GM19023 (cell line): ENCODE data around the gene VAT1.
"Not testable (repeated sequence)": the region's sequence is repeated elsewhere in the genome, so short reads cannot be mapped to it uniquely, and the experiment has no call there.

Experiments used
- ATAC-seq: cut with Tn5 transposase; IDR thresholded peaks from one replicate; pipeline ENCODE4 v1.9.1; 2021; ENCODE audit warnings: mild to moderate bottlenecking, moderate library complexity; ENCODE audit not compliant: unreplicated experiment

The VAT1 gene

DNA sequence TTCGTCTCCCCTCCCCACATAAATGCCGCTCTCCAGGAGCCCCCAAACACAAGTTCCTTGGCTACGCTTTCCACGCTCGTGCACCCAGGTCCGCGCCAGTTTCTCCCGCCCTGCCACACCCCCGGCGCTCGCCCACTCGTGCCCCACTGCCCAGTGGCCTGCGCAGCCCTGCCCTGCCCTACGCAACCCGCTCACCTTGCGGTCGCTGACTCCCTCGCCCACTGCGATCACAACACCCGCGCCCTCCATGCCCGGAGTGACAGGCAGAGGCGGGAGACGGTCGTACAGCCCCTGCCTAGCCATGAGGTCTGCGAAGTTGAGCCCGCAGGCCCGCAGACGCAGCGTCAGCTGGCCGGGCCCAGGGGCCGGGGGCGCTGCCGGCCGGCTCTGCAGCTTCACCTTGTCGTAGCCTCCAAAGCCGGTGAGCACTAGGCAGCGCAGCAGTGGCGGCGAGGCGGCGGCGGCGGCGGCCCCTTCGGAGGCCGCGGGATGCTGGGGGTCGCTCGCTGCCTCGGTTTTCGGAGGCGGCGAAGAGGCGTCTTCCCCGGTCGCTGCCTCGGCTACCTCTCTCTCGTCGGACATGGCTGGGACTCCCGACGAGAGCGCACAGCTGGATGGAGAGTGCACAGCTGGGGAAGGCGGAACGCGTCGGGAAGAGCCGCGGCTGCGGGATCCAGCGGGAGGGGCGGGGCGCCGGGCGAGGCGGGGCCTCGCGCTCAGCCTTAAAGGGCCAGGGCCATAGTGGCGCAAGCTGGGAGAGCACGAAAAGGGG lies at the start of gene VAT1:
TSS of gene VAT1 (minus strand) at position 645 of the 772 bp plus-strand sequence. CDS start at position 582, 63 bp downstream.
- ATAC-seq = no peak

DNA sequence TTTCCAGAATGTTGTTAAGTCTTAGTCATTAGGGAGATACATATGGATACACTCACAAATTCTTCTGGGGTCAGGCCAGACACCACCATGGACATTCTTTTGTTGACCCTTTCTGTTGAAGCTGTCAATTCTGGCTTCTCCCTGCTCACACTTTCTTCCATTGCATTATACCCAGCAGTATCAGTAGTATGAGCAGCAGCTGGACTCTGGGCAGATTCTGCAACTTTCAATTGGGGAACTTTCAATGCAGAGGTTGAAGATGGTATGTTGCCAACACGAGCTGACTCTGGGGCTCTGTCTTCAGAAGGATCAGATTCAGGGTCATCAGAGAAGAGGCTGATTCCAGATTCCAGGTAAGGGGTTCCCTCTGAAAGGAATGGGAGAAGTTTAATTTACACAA lies 48.7 kb upstream of the VAT1 start:
- no peak for ATAC-seq

DNA sequence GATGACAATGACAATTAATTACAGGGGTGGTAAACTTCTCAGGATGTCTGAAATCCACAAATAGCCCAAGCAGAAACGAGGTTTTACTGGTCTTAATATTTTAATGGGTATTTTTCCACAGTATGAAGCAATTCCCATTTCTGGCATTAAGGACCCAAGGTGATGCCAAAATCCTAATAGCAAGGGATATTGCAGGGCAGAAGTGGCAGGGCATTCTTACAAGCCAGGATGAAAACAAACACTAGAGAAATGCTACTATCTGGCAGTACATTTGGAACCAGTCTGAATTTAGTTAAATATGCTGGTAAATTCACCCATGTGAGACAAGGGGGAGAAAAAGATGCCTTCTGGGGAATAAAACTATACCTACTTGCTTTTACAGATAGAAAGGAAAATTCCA lies 48.1 kb upstream of the VAT1 start:
- ATAC-seq = no peak

DNA sequence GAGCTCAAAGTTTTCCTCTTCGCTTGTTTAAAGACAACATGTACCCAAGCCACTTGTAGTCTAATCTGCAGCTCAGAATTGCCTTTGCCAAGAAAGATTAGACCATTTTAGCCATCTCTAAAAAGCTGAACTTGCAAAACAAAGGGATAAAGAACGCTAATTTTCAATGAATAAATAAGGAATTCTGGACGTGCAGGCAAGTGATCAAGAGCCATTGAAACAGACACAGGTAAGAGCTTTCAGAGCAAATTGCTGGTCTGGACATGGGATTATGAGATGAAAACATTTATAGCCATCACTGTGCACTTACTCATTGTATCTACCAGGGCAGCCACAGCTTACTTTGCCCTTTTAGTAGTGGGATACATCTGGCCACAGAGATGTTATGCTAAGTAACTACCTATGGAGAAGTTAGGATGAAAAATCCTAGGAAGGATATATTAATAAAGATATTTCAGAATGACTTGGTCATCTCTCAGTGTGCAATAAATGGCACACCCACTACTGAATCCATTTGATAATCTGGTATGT lies 47.2 kb upstream of the VAT1 start:
- no peak for ATAC-seq

DNA sequence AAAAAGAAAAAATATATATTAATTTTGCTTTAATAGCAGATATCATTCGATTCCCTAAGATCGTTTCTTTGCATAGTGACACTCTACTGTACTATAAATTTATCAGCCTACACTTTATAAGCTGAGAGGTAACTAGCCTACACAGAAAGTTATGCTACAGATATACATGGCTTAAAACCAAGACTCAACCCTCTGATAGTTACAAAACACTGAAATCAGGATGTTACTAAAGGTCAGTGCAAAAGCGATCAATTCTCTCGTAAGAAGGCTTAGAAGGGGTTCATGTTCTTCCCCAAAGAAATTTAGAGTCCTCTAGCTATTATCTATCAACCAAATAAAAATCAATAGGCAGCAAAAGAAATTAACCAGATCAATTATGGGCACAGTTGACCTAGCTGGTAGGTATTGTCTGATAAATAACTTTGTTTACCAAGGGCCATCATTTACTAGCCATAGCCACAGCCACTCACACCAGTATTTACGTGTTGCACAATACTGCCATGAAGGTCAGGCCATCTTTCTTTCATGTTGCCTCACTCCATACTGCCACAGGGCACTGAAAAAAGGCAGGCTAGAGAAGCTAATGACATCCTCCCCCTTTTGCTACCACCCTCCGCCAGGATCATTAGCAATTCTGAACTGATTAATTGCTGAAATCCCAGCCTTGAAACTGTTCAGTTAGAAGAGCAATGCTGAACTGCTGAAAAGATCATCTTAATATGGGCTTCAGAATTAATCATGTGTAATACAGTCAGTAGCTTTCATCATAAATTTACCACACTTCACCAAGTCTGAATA lies 46.6 kb upstream of the VAT1 start:
- no peak for ATAC-seq

DNA sequence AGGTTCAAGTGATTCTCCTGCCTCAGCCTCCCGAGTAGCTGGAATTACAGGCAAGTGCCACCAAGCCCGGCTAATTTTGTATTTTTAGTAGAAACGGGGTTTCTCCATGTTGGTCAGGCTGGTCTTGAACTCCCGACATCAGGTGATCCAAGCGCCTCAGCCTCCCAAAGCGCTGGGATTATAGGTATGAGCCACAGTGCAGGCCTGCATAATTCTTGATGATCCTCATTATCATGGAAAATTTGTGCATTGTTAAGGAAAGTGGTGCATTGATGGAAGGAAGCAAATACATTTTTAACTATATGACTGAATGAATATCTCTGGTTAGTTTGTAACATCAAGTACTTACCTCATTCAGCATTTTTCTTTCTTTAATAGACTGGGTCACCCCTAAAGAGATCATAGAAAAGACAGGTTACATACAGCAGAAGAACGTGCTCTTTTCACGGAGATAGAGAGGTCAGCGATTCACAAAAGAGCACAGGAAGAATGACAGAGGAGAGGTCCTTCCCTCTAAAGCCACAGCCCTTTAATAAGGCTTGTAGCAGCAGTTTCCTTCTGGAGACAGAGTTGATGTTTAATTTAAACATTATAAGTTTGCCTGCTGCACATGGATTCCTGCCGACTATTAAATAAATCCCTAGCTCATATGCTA lies 40.9 kb upstream of the VAT1 start:
- no peak for ATAC-seq

DNA sequence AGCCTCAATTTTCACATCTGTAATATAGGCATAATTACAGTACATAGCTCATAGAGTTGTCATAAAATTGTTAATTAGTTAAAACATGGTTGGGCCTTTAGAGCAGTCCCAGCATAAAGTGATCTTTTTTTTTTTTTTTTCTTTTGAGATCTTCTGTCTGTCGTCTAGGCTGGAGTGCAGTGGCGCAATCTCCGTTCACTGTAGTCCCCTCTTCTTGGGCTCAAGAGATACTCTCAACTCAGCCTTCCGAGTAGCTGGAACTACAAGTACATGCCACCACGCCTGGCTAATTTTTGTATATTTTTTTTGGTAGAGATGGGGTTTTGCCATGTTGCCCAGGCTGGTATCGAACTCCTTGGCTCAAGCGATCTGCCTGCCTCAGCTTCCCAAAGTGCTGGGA lies 33.9 kb upstream of the VAT1 start:
- no peak for ATAC-seq

DNA sequence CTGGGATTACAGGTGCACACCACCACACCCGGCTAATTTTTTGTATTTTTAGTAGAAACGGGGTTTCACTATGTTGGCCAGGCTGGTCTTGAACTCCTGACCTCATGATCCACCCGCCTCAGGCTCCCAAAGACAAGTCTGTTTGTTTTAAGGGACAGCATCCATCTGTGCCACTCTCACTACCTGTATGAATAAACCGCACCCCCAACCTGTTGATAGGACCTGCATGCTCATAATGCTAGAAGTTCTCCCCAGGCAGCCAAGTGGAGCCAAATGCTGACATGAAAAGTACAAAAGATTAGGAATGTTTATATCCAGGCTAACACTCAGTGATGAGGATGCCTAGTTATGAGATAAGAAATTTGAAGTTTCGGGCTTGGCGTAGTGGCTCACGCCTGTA lies 30.8 kb upstream of the VAT1 start:
- ATAC-seq = not testable (repeated sequence)

DNA sequence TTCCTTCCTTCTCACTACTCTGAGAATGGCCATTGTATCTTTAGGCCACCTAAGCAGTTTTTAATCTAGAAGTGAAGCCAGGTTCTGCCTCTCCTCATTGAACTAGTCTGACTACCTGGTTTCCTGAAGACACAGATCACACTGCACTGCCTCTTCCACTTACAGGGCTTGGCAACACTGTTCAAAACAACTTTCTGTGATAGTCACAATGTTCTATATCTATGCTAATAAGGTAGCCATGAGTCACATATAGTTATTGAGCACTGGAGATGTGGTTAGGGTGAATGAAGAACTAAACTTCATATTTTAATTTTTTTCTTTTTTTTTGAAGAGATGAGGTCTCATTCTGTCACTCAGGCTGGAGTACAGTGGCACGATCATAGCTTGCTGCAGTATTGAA lies 29.8 kb upstream of the VAT1 start:
- no peak for ATAC-seq

DNA sequence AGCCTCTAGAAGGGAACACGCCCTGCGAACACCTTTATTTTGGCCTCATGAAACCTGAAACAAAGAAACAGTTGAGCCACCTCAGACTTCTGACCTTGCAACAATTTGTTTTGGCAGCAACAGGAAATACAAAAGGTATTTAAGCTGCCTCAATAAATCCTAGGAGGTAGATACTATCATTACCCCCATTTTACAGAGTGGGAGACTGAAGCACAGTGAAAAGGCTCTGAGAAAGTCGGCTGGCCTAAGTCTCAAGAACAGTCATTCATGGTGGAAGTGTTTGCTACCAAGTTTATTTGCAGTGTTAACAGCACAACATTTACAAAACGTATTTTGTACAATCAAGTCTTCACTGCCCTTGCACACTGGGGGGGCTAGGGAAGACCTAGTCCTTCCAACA lies 21.8 kb upstream of the VAT1 start:
- no peak for ATAC-seq

DNA sequence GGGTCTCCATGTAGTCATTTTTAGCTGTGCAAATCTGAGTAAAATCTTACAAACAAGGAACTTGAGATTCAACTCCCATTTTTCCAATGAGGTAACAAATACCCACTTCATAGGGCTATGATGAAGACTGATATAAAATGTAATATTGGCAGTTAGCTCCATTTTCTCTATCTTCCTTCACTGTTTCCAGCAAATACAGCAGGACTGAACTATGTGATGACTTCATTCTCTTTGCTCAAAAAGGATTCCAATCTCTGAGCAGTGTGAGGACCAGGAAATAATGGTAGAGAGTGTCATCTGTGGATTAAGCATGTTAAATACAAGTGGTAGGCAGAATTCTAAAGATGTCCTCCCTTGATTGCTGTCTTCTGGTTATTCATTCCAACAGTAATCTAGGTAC lies 21.1 kb upstream of the VAT1 start:
- ATAC-seq = no peak

DNA sequence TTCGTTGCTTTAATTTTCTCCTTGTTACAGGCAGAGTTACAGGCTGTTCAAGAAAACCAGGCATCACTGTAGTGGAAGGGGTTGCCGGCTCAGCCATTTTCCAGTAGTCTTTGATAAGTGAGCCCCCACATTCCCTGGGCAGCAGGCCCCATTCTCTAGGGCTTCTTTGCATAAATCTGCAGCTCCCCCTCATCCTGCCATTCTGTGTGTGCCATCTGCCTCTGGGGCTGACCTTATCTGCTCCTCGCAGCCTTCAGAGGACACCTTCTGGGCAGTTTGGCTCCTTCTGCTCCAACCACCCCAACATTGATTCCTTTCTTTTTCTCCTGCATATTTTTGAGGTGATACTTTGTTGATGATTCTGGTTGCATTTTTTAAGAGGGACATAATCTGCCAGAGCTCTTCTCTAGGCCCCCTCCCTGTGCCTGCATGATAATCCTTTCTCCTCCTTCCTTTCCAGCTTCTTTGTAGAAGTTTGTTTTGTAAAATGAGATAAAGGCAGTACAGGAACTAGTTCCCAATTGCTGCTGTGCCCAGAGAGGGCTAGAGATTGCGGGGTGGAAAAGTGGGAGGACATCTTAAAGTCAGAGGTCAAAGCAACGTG lies 19.9 kb upstream of the VAT1 start:
- no peak for ATAC-seq

DNA sequence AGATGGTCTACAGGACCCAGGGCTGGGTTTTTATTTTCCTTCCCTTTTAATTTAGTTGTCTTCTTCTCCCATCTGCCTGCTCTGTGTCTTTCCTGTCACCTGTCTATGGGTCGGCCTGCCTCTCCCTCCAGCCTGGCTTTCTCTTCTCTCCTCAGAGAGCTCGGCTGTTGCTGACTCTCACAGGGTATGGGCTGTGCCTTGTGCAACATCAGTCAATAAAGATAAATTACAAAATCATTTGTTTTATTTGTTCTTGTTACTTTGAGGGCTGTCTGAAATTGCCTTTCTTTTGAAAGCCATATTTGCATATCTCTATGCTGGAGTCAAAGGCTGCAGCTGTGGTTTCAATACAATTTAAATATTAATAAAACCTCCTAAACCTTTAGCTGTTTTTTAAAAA lies 18.5 kb upstream of the VAT1 start:
- ATAC-seq = no peak

DNA sequence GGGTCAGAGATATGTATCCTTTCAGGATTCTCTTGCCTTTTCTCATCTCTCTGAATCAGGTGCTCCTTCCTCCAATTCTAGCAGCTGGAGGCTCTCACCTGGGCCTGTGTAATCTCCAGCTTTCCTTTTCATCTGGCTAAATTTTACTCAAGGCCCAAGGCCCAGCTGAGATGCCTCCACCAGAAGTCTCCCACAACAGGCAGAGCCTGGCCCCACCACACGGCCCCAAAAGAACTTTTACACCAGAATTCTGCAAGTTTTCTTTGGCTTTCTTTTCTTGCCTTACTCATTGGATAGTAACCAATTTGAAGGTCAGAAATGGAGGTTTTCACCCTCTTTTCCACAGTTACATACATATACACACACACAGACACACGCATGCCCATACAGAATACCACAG lies 17.5 kb upstream of the VAT1 start:
- no peak for ATAC-seq

DNA sequence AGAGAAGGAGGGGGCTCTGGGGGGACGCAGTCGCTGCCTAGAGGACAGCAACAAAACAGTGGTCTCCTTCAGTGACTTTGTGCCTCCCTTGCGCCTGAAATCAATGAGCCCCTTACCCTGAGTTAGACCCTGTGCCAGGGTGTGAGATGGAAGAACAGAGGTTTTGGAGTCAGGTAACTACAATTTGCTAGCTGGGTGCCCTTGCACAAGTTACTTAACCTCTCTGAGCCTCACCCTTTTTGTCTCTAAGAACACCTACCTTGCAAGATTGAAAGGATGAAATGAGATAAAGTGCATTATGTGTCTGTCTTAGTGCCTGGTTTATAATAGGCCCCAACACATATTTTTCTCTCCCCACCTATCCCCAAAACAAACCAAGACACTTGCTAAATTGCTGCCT lies 12.7 kb upstream of the VAT1 start:
- ATAC-seq = no peak

DNA sequence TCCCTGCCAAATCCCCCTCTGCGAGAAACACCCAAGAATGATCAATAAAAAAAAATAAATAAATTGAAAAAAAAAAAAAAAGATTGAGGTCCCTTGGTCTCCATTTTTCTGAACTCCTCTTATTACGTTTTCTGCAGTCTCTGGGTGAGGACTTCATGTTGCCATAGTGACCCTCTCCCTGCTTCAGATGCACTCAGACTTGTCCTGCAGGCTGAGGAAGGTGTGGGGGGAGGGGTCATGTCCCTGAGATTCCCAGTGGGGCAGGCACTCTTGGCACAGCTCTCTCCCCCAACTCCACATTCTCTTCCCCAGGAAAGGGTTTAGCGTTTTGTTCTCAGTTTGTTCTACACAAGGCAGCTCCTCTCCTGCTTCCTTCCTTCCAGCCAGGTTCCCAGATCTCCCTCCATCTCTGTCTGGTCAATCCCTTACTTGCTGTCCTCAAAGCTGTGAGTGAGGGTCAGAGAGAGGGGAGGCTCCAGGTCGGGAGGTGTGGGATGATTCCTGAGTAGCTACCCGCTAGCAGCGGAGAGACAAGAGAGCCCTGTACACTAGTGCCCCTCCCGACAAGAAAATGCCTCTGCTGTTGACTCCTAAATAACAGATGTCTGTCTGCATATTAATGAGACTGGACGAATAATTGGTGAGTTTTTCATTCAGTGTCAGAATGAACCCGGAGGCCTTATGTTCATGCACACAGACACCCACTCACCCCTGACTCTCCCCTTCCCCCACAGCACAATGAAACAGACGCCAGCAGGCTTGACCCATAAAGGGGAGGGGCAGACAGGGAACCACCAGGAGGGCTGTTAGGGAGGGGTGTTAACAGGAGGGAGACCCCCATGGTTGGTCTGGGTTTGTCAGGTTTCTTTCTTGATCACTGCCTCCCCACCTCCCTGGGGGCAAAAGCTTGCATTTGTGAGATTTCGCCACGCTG lies 12.0 kb upstream of the VAT1 start:
- ATAC-seq = no peak

DNA sequence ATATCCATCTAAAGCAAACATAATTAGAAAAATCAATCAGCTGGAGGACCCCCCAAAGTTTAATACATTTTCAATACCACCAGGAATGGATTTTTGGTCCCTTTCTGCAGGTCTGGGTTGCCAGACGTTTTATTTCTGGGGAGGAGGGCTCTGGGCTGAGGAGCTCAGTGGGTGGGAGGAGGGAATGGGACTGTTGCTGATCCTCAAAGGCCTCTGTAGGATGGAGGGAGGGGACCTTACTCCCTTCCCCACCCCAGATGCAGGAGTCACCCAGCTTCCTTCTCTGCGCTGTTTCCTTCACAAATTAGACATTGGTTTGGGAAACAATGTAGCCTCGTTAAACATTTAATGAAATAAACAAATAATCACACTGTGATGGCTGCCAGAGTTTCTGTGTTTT lies 9.5 kb upstream of the VAT1 start:
- ATAC-seq = no peak

DNA sequence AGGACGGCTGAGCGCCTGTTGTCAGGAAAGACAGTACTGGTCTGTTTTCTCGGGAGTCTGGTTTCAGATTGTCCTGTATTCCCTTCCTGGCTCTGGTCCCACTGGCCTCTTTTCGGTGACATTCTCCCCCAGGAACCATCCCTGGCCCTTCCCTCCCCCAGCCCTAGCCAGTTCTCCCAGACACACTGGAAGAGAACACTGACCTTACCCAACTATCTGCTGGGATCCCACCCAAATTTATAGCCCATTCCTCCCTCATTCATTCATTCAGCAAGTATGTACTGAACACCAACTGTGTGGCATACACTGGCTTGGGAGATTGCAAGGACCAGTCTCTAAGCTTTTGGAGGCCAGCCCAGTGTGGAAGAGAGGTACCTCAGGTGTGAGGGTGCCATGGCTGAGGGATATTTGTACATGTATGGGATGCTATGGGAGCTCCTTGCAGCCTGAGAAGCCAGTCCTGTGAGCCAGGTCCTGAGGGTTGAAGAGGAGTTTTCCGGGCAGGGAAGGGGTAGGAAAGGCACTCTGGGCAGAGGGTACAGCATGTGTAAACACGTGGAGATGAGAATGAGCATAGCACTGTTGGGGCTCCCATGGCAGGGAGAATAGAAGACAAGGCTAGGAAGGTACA lies 8.1 kb upstream of the VAT1 start:
- ATAC-seq = no peak

DNA sequence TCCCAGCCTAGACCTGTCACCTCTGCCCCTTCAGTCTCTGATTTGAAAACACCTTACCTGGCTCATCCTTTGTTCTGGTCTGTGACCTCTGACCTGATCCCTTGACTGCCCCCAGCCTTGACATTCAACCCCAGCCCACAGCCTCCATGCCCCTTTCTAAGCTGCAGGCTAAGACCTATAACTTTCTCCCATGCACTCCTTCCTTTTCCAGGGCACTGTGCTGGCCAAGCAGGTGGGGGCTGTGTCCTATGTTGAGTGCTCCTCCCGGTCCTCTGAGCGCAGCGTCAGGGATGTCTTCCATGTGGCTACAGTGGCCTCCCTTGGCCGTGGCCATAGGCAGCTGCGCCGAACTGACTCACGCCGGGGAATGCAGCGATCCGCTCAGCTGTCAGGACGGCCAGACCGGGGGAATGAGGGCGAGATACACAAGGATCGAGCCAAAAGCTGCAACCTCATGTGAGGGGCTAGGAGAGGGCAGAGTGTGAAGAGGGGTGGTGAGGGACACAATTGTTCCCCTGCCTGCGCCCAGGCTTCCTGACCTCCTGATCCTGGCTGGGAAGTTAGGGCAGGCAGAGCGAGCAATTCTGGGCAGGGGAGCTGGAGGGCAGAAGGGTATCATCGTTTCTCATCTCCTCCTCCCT lies 6.2 kb upstream of the VAT1 start:
- ATAC-seq = no peak
